ENCODE measurements around the gene SKAP1.

The SKAP1 gene

DNA sequence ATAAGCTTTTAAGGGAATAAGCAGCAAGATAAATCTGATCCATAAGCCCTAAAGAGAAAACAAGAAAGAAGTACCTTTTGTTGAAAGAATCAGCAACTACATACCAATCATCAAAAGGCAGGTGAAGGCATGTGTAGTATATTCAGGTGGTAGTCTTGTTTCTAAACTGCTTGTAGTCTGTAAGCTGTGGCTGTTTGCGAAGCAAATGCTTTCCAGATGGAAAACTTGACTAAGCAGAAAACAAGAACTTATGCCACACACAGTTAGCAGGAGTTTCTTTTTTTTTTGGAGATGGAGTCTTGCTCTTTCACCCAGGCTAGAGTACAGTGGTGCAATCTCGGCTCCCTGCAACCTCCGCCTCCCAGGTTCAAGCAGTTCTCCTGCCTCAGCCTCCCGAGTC lies 334.4 kb downstream of the SKAP1 start:
- Histone ChIP-seq H3K9me3 (ENCODE audit: insufficient read depth, low read length) (no peaks in the 10 kb centered on the region), H3K27ac (ENCODE audit: low read depth, low read length) (no peak overlapping the region), H4K20me1 (ENCODE audit: low read depth, low read length) (peaks cover 5% of the 10 kb centered on the region; the same call in 1 of the 2 replicates)

DNA sequence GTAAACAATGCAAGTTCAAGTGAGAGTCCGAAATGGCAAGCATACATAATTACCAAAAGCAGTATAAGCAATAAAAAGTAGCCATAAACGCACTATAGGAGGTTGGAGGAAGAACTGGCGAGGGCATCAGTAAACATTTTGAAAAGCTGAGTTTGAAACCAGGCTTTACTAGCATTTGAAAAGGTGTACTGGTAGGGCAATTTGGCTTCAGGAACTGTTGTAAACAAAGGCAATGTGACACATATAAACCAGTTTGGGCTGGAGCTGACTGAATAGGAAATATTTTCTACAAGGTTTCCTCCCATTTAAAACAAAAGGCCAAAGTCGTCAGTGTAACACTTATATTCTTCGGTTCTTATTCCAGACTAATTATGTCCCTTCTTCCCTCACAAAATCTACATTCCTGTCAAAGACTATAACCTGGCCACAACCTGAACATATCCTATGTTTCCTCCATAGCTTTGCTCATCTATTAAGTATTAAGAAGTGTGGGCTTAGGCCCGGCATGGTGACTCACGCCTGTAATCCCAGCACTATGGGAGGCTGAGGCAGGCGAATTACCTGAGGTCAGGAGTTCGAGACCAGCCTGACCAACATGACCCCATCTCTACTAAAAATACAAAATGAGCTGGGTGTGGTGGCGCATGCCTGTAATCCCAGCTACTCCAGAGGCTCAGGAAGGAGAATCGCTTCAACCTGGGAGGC lies 336.5 kb downstream of the SKAP1 start:
- no peaks in the 10 kb centered on the region for H3K9me2 ChIP-seq (replicated peaks; ENCODE audit: insufficient read depth, low read length)
- peaks cover 5% of the 10 kb centered on the region; the same call in 1 of the 2 replicates for H4K20me1 ChIP-seq (ENCODE audit: low read depth, low read length)
- no peak overlapping the region for H2AFZ ChIP-seq (ENCODE audit: low read depth, low read length, severe bottlenecking)
- H3K79me2 ChIP-seq (ENCODE audit: insufficient read depth, low read length), result peaks cover 97% of the 10 kb centered on the region
- H3K4me2 ChIP-seq (ENCODE audit: low read depth, low read length, poor library complexity, severe bottlenecking), result no peak overlapping the region
- TF ChIP-seq EZH2phosphoT487 (conservative IDR thresholded peaks at IDR 0.05; ENCODE audit: low read length), result no peak
- TF ChIP-seq, protein P1, sequence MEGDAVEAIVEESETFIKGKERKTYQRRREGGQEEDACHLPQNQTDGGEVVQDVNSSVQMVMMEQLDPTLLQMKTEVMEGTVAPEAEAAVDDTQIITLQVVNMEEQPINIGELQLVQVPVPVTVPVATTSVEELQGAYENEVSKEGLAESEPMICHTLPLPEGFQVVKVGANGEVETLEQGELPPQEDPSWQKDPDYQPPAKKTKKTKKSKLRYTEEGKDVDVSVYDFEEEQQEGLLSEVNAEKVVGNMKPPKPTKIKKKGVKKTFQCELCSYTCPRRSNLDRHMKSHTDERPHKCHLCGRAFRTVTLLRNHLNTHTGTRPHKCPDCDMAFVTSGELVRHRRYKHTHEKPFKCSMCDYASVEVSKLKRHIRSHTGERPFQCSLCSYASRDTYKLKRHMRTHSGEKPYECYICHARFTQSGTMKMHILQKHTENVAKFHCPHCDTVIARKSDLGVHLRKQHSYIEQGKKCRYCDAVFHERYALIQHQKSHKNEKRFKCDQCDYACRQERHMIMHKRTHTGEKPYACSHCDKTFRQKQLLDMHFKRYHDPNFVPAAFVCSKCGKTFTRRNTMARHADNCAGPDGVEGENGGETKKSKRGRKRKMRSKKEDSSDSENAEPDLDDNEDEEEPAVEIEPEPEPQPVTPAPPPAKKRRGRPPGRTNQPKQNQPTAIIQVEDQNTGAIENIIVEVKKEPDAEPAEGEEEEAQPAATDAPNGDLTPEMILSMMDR (IDR thresholded peaks at IDR 0.05; ENCODE audit: insufficient read depth, low read length, poor library complexity, severe bottlenecking), result no peak
- H3K36me3 ChIP-seq (ENCODE audit: low read length), result no peaks in the 10 kb centered on the region
- H3K27me3 ChIP-seq (ENCODE audit: low read length), result no peaks in the 10 kb centered on the region
- no peak overlapping the region for H3K9ac ChIP-seq (ENCODE audit: low read length)
- peaks cover 11% of the 10 kb centered on the region for H3F3A ChIP-seq (ENCODE audit: insufficient read depth)
- H3K9me3 ChIP-seq (ENCODE audit: insufficient read depth, low read length), result no peaks in the 10 kb centered on the region
- H3K4me3 ChIP-seq (ENCODE audit: insufficient read depth, low read length, poor library complexity, severe bottlenecking), result no peak overlapping the region
- H3K27ac ChIP-seq (ENCODE audit: low read depth, low read length), result no peak overlapping the region

More for the DNA sequence above, 334.4 kb downstream of the SKAP1 start:
- no peaks in the 10 kb centered on the region for H3K9me2 ChIP-seq (replicated peaks; ENCODE audit: insufficient read depth, low read length)
- no peak for TF ChIP-seq EZH2phosphoT487 (conservative IDR thresholded peaks at IDR 0.05; ENCODE audit: low read length)
- TF ChIP-seq, protein P1 (IDR thresholded peaks at IDR 0.05; ENCODE audit: insufficient read depth, low read length, poor library complexity, severe bottlenecking), result no peak
- no peak overlapping the region for H2AFZ ChIP-seq (ENCODE audit: low read depth, low read length, severe bottlenecking)
- H3K9ac ChIP-seq (ENCODE audit: low read length), result no peak overlapping the region
- peaks cover 14% of the 10 kb centered on the region for H3F3A ChIP-seq (ENCODE audit: insufficient read depth)
- no peaks in the 10 kb centered on the region for H3K27me3 ChIP-seq (ENCODE audit: low read length)
- H3K4me2 ChIP-seq (ENCODE audit: low read depth, low read length, poor library complexity, severe bottlenecking), result no peak overlapping the region
- H3K4me3 ChIP-seq (ENCODE audit: insufficient read depth, low read length, poor library complexity, severe bottlenecking), result no peak overlapping the region
- peaks cover 98% of the 10 kb centered on the region for H3K79me2 ChIP-seq (ENCODE audit: insufficient read depth, low read length)
- H3K36me3 ChIP-seq (ENCODE audit: low read length), result no peaks in the 10 kb centered on the region

DNA sequence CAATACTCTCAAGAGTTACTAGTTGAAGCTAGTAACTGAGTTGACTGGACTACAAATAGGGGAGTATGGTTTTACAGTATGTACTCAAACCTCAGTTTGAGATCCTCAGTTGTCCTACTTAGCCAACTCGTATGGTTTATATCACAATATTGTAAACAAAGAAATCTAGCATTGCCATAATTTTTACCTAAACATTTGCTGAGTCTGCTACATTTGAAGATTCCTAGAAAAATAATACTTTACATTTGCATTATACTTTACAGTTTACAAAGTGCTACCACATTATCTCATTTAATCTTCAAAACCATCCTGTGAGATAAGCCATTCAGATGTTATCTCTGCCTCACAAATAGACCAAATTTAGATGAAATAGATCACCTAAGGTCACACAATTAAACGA lies 345.1 kb downstream of the SKAP1 start:
- Histone ChIP-seq H3K4me3 (ENCODE audit: insufficient read depth, low read length, poor library complexity, severe bottlenecking) (no peak overlapping the region), H4K20me1 (ENCODE audit: low read depth, low read length) (0 out of 2 replicates have a peak, but pooled peaks cover 8% of the 10 kb centered on the region), H3K27ac (ENCODE audit: low read depth, low read length) (no peak overlapping the region), H3K9me2 (replicated peaks; ENCODE audit: insufficient read depth, low read length) (no peaks in the 10 kb centered on the region), H3K4me2 (ENCODE audit: low read depth, low read length, poor library complexity, severe bottlenecking) (no peak overlapping the region), H3F3A (ENCODE audit: insufficient read depth) (no peaks in the 10 kb centered on the region), H3K9ac (ENCODE audit: low read length) (no peak overlapping the region), H3K79me2 (ENCODE audit: insufficient read depth, low read length) (peaks cover 82% of the 10 kb centered on the region), H2AFZ (ENCODE audit: low read depth, low read length, severe bottlenecking) (no peak overlapping the region), H3K27me3 (ENCODE audit: low read length) (no peaks in the 10 kb centered on the region), H3K36me3 (ENCODE audit: low read length) (no peaks in the 10 kb centered on the region), H3K9me3 (ENCODE audit: insufficient read depth, low read length) (no peaks in the 10 kb centered on the region)
- no peak for TF ChIP-seq EZH2phosphoT487 (conservative IDR thresholded peaks at IDR 0.05; ENCODE audit: low read length)
- TF ChIP-seq, protein P1 (IDR thresholded peaks at IDR 0.05; ENCODE audit: insufficient read depth, low read length, poor library complexity, severe bottlenecking), result no peak

Data from SU-DHL-6 (cell line).